Measurements from ENCODE around the gene HLA-DMA. TPM values are rescaled to one million over a fixed set of nuclear protein-coding genes. Genes with fewer than 3 reads are reported as not detected.

Gene HLA-DMA
- total and polyA plus RNA-seq, 2 of the 13 experiments (the other 11 are each of a cell fraction or from before 2014, with no cell fraction given), result 0.70 to 0.71 TPM

GRCh38 chr6:32968093-32968866 lies 15.4 kb upstream of the HLA-DMA start, which contains the start of gene BRD2 (continued):
- TF ChIP-seq ZNF446 (CRISPR knock-in tag; IDR thresholded peaks at IDR 0.05) (0 out of 2 replicates have a peak, but pooled peaks have one; percentile 64), GABPB1 (CRISPR knock-in tag; IDR thresholded peaks at IDR 0.05) (peak; percentile 91), CBX2 (IDR thresholded peaks at IDR 0.05; ENCODE audit: low read depth, low read length) (no peak), CBX2 (CRISPR knock-in tag; IDR thresholded peaks at IDR 0.05; ENCODE audit: low read depth) (peak; percentile 95; the same call in 1 of the 2 replicates), E2F1 (CRISPR knock-in tag; IDR thresholded peaks at IDR 0.05) (peak; percentile 95), ZNF83 (CRISPR knock-in tag; IDR thresholded peaks at IDR 0.05; ENCODE audit: borderline replicate concordance) (peak; percentile 50), DDIT3 (CRISPR knock-in tag; IDR thresholded peaks at IDR 0.05) (no peak), ZNF704 (CRISPR knock-in tag; IDR thresholded peaks at IDR 0.05; ENCODE audit: borderline replicate concordance) (peak; percentile 93; the same call in 1 of the 2 replicates), ZNF256 (CRISPR knock-in tag; conservative IDR thresholded peaks at IDR 0.05) (peak; percentile 94; the same call in 1 of the 2 replicates), ATRX (CRISPR knock-in tag; IDR thresholded peaks at IDR 0.05; ENCODE audit: borderline replicate concordance) (no peak), PLRG1 (conservative IDR thresholded peaks at IDR 0.05) (no peak), NR2F6 (IDR thresholded peaks at IDR 0.05) (peak; percentile 41), NR2F6 (CRISPR knock-in tag; IDR thresholded peaks at IDR 0.05) (peak; percentile 90), ARNT (IDR thresholded peaks at IDR 0.05) (no peak), BCL6 (CRISPR knock-in tag; IDR thresholded peaks at IDR 0.05) (peak; percentile 69), GLI4 (CRISPR knock-in tag; IDR thresholded peaks at IDR 0.05; ENCODE audit: borderline replicate concordance) (peak; percentile 27; the same call in 1 of the 2 replicates), ZNF674 (CRISPR knock-in tag; IDR thresholded peaks at IDR 0.05; ENCODE audit: low read depth) (peak; percentile 74; the same call in 1 of the 2 replicates), ZNF3 (CRISPR knock-in tag; IDR thresholded peaks at IDR 0.05) (no peak), KLF9 (CRISPR knock-in tag; IDR thresholded peaks at IDR 0.05; ENCODE audit: low read depth) (peak; percentile 30; the same call in 1 of the 2 replicates), E2F2 (CRISPR knock-in tag; IDR thresholded peaks at IDR 0.05; ENCODE audit: borderline replicate concordance) (peak; percentile 89; the same call in 1 of the 2 replicates), ARID3A (IDR thresholded peaks at IDR 0.05; ENCODE audit: low read depth, low read length) (no peak; the same call in 1 of the 2 replicates)
